GM21381 (cell line): ENCODE results near the gene XPO6.
"Not testable (repeated sequence)": the region's sequence is repeated elsewhere in the genome, so short reads cannot be mapped to it uniquely, and the experiment has no call there.

Source experiments
- ATAC-seq: cut with Tn5 transposase; IDR thresholded peaks from one replicate; pipeline ENCODE4 v1.9.1; 2021; ENCODE audit warnings: mild to moderate bottlenecking, moderate library complexity; ENCODE audit not compliant: unreplicated experiment

The XPO6 gene, protein sequence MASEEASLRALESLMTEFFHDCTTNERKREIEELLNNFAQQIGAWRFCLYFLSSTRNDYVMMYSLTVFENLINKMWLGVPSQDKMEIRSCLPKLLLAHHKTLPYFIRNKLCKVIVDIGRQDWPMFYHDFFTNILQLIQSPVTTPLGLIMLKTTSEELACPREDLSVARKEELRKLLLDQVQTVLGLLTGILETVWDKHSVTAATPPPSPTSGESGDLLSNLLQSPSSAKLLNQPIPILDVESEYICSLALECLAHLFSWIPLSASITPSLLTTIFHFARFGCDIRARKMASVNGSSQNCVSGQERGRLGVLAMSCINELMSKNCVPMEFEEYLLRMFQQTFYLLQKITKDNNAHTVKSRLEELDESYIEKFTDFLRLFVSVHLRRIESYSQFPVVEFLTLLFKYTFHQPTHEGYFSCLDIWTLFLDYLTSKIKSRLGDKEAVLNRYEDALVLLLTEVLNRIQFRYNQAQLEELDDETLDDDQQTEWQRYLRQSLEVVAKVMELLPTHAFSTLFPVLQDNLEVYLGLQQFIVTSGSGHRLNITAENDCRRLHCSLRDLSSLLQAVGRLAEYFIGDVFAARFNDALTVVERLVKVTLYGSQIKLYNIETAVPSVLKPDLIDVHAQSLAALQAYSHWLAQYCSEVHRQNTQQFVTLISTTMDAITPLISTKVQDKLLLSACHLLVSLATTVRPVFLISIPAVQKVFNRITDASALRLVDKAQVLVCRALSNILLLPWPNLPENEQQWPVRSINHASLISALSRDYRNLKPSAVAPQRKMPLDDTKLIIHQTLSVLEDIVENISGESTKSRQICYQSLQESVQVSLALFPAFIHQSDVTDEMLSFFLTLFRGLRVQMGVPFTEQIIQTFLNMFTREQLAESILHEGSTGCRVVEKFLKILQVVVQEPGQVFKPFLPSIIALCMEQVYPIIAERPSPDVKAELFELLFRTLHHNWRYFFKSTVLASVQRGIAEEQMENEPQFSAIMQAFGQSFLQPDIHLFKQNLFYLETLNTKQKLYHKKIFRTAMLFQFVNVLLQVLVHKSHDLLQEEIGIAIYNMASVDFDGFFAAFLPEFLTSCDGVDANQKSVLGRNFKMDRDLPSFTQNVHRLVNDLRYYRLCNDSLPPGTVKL

GRCh38 chr16:28211758-28212531 is at the start of gene XPO6:
Gene XPO6 (minus strand): TSS chr16:28211965. CDS start chr16:28211368, 597 bp downstream.
- peak; percentile 80 for ATAC-seq

GRCh38 chr16:28260193-28260592 is 48.4 kb upstream of the XPO6 start:
- ATAC-seq = no peak

DNA sequence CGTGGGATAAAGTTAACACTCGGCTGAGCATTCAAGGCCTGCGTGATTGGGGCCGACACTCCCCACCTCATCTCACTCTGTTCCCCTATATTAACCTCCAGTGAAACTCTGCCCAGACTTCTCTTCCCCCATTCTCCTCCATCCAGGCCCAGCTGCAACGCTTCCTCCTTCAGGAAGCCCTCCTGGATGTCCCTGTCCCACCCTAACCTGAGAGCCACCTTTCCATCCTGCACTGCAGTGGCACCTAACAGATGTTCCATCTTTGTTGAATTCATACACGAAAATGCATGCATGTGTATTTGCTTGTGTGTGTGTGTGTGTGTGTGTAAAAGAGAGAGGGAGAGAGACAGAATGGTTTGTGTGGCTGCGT is 48.0 kb upstream of the XPO6 start:
- no peak for ATAC-seq

DNA sequence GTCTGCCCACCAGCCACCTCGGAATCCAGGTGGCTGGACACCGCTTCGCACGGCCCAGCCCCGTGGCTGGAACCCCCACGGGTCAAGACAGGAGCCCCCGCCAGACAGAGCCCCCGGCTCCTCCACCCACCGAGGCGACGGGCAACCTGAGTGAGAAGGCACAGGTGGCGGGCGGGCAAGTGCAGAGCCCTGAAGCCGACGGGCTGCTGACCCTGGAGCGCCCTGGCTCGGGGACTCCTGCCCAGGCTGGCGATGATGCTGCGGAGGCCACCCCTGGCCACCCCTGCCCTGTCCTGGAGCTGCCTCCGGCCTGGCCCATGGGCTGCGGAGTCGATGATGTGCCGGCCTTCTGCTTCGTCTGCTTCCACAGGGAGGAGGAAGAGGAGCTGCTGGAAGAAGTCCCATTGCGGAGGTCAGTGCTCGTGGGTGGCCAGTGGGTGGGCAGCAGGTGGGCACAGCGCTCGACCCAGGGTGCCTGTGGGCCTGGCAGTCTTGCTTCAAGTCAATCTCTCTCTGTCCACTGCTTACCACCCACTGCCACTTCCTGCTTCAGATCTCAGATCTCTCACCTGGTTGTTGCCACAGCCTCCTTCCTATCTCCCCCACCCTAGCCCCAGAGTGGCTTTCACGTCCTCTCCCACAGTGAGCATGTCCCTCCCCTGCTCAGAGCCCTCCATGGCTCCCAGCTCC is 47.5 kb upstream of the XPO6 start:
- no peak for ATAC-seq

DNA sequence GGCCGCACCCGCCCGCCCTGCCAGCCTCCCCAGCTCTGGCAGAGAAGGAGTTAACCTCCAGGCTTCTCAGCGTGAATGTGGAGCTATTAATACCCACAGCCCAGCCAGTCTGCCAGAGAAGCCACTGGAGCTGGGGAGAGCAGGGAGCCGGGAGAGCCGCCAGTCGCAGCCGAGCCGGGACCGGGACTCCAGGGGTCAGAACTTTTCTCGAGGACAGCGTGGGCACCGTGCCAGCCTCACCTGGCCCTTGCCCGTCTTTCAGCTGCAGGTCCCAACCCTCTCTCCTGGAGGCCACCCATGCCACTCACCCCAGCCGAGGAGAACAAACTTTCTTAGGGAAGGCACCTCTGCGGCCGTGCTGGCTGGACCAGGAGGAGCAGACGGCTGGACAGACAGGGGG is 46.8 kb upstream of the XPO6 start:
- no peak for ATAC-seq

GRCh38 chr16:28257256-28257655 is 45.5 kb upstream of the XPO6 start:
- ATAC-seq = no peak

DNA sequence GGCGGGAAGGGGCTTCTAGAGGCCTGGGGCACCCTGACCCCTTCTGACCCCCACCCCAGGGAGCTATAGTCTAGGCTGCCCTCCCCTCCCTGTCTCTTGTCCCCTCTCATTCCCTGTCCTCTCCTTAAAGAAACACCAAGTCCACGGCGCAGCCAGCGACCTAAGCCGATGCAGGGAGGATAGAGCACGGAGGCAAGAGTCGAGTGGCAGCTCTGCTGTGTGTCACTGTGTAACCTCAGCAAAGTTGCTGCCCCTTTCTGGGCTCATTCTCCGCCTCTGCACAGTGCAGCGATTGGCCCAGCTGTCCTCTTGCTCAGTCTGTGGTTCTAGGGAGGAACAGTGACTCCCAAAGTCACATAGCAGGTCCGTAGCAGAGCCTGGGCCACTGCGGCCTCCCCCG is 44.1 kb upstream of the XPO6 start:
- no peak for ATAC-seq

GRCh38 chr16:28254158-28254557 is 42.4 kb upstream of the XPO6 start:
- ATAC-seq = no peak

DNA sequence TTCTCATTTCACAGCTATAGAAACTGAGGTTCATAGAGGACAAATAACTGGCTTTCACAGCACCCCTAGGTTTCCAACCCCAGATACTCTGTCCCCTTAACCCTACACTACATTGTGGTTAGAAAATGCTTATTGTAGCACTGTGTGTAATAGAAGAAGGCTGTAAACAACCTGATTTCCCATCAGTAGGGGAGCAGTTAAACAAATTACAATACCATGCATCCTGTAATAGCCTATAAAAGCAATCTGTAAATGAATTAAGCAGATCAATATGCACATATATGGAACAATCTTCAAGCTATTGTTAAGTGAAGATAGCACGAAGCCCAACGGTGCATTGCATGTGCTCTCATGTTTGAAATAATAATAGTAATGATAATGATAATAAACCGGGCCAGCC is 39.2 kb upstream of the XPO6 start:
- ATAC-seq = no peak

DNA sequence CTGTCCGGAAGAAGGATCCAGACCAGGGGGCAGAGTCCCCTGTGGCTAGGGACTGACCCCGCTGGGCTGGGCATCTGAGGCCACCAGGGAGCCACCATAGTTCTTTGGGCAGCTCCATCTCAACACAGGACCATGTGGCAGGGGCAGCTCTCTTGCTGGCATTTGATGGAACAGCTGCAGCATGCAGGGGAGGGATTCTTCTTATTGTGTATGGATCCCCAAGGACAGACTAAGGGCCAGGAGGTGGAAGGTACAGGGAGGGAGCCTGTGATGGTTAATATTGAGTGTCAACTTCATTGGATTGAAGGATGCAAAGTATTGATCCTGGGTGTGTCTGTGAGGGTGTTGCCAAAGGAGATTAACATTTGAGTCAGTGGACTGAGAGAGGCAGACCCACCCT is 37.7 kb upstream of the XPO6 start:
- not testable (repeated sequence) for ATAC-seq

DNA sequence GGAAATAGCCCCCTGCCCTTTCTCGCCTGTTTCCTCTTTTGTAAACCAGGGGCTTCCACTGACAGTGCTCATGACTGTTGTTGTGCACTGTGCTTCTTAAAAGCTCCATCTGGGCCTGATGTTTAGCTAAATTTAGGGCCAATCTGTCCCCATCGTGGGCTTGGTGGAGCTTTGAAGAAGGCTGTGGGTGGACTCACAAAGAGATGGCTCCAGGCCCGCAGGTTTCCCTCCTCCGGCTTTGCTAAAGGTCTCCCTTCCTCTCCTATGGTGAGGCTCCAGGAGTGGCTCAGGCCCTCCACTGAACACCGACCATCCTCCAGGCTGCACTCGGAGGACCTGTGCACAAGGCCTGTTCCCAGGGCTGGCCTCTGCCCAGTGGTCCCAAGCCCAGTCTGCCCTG is 30.2 kb upstream of the XPO6 start:
- ATAC-seq = no peak

DNA sequence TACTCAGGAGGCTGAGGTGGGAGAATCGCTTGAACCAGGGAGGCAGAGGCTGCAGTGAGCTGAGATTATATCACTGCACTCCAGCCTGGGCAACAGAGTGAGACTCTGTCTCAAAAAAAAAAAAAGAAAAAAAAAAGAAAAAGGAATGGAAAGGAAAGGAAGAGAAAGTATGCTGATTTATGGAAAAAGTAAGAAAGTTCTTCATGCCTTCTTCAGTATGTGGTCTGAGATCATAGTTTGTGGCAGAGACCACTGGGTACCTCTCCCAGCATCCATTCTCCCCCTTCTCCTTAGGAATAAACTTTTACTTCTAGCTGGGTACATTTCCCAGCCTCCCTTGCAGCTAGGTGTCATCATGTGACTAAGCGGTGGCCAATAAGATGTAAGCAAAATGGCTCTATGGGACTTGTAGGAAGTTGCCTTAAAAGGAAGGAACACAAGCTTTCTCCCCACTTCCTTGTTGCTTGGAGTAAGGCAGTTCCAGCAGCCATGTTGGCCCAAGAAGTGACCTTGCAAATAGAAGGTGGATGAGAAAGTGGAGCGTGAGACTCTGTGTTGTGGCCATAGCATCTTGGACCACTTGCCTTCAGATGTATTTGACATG is 26.1 kb upstream of the XPO6 start:
- ATAC-seq = no peak

- ATAC-seq = no peak
Observed at GRCh38 chr16:28231763-28232162, 20.0 kb upstream of the XPO6 start.

DNA sequence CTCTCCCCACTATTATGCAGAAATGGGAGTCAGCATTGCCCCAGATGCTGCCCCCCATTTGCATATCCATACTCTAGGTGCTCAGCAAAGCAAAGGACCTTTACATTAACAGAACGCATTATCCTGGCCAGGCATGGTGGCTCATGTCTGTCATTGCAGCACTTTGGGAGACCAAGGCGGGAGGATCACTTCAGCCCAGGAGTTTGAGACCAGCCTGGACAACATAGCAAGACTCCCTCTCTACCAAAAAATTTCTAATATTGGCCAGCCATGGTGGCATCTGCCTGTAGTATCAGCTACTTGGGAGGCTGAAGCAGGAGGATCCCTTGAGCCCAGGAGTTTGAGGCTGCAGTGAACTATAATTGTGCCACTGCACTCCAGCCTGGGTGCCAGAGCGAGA is 12.1 kb upstream of the XPO6 start:
- not testable (repeated sequence) for ATAC-seq

DNA sequence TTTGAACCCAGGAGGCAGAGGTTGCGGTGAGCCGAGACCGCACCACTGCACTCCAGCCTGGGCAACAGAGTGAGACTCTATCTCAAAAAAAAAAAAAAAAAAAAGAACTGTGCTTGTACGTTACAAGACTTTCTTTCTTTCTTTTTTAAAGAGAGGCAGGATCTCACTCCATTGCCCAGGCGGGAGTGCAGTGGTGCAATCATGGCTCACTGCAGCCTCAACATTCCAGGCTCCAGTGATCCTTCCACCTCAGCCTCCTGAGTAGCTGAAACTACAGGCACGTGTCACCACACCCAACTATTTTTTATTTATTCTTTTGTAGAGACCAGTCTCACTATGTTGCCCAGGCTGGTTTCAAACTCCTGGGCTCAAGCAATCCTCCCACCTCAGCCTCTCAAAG is 8.0 kb upstream of the XPO6 start:
- not testable (repeated sequence) for ATAC-seq

DNA sequence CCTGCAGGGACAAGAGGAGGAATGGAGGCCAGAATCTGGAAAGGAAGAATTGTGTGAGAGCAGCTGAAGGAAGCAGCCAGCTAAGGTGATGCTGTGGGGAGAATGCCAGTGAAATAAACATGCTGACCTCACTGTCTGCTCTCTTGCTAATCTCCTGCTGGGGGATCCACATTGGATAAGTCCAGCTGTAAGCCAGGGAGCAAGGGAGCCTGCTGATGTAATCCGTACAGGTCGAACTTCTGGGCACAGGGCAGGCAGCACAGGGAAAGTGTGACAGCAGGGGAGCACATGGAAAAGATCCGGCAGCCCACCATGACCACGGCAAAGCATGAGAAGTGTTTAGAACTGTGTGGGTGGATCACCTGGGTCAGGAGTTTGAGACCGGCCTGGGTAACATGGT is 7.5 kb upstream of the XPO6 start:
- ATAC-seq = no peak

GRCh38 chr16:28218109-28218508 is 6.3 kb upstream of the XPO6 start:
- ATAC-seq = no peak

- no peak for ATAC-seq
Observed at GRCh38 chr16:28217326-28217725, 5.6 kb upstream of the XPO6 start.

GRCh38 chr16:28213396-28213795 is 1.6 kb upstream of the XPO6 start:
- ATAC-seq = no peak

DNA sequence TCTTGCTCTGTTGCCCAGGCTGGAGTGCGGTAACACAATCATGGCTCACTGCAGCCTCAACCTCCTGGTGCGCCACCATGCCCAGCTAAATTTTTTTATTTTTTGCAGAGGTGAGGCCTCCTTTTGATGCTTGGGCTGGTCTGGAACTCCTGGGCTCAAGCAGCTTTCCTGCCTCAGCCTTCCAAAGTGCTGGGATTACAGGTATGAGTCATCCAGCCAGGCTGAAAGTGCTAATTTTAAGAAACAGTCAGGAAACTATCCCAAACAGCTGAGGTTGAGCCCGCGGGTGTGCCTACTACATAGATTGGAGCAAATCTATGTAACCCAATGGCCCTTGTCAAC is 738 bp upstream of the XPO6 start:
- ATAC-seq = no peak
